CD4-positive, alpha-beta T cell treated with Interleukin-17A for 4 hours (primary cell): ENCODE measurements around the gene HS6ST1.
"Not testable (repeated sequence)": the region's sequence is repeated elsewhere in the genome, so short reads cannot be mapped to it uniquely, and the experiment has no call there.

ENCODE experiments used
- DNase-seq: peaks from one replicate; pipeline ENCODE4 v3.0.0-alpha.2; 2020; ENCODE audit warnings: mixed read lengths

HS6ST1 gene

GRCh38 chr2:128267197-128267596 lies 51.5 kb downstream of the HS6ST1 start:
- not testable (repeated sequence) for DNase-seq

GRCh38 chr2:128266463-128266862 lies 52.2 kb downstream of the HS6ST1 start:
- not testable (repeated sequence) for DNase-seq

GRCh38 chr2:128265608-128265993 lies 53.1 kb downstream of the HS6ST1 start:
- not testable (repeated sequence) for DNase-seq

GRCh38 chr2:128264881-128265607 lies 53.6 kb downstream of the HS6ST1 start:
- DNase-seq, result no peak

- DNase-seq, result no peak
Observed at GRCh38 chr2:128263902-128264331, 54.8 kb downstream of the HS6ST1 start.

- DNase-seq, result no peak
Observed at GRCh38 chr2:128262315-128263253, 56.1 kb downstream of the HS6ST1 start.

- DNase-seq, result no peak
Observed at GRCh38 chr2:128261245-128262128, 57.2 kb downstream of the HS6ST1 start.

GRCh38 chr2:128260239-128261138 lies 58.2 kb downstream of the HS6ST1 start:
- DNase-seq, result no peak

- no peak for DNase-seq
Observed at GRCh38 chr2:128259585-128259984, 59.1 kb downstream of the HS6ST1 start.

GRCh38 chr2:128258218-128258617 lies 60.5 kb downstream of the HS6ST1 start:
- no peak for DNase-seq

GRCh38 chr2:128252501-128252900 lies 66.2 kb downstream of the HS6ST1 start:
- no peak for DNase-seq

- not testable (repeated sequence) for DNase-seq
Observed at GRCh38 chr2:128252086-128252485, 66.6 kb downstream of the HS6ST1 start.

GRCh38 chr2:128250229-128251025 lies 68.2 kb downstream of the HS6ST1 start:
- no peak for DNase-seq

GRCh38 chr2:128249555-128249954 lies 69.1 kb downstream of the HS6ST1 start:
- DNase-seq, result no peak

- DNase-seq, result no peak
Observed at GRCh38 chr2:128245813-128246212, 72.9 kb downstream of the HS6ST1 start.

- DNase-seq, result no peak
Observed at GRCh38 chr2:128241896-128242295, 76.8 kb downstream of the HS6ST1 start.

GRCh38 chr2:128237911-128238697 lies 80.6 kb downstream of the HS6ST1 start:
- DNase-seq, result no peak

- DNase-seq, result no peak
Observed at GRCh38 chr2:128237081-128237534, 81.6 kb downstream of the HS6ST1 start.

- no peak for DNase-seq
Observed at GRCh38 chr2:128236491-128237035, 82.1 kb downstream of the HS6ST1 start.

GRCh38 chr2:128235581-128235980 lies 83.1 kb downstream of the HS6ST1 start:
- no peak for DNase-seq
